H9 (cell line): ENCODE data around the gene CCS. TPM values are rescaled to one million over a fixed set of nuclear protein-coding genes. Genes with fewer than 3 reads are reported as not detected.

Experiments used
- DNase-seq: peaks from one replicate; pipeline ENCODE4 v3.0.0-alpha.2; 2017
- H2AFZ ChIP-seq: one replicate; pipeline ENCODE4 v1.6.1; 2013; ENCODE audit warnings: mild to moderate bottlenecking, low read length, control low read depth, moderate library complexity
- H2AK5ac ChIP-seq: 2 replicates; pipeline ENCODE4 v1.6.1; 2013; ENCODE audit warnings: low read length, control low read depth, mixed read lengths; ENCODE audit not compliant: insufficient read length
- H2BK120ac ChIP-seq: one replicate; pipeline ENCODE4 v1.6.1; 2013; ENCODE audit warnings: low read depth, mild to moderate bottlenecking, low read length, control low read depth, inconsistent platforms; ENCODE audit not compliant: poor library complexity, severe bottlenecking
- H2BK12ac ChIP-seq: 2 replicates; pipeline ENCODE4 v1.6.1; 2013; ENCODE audit warnings: low read length, control low read depth, mixed read lengths, low read depth; ENCODE audit not compliant: insufficient read length
- H2BK15ac ChIP-seq: 2 replicates; pipeline ENCODE4 v1.6.1; 2013; ENCODE audit warnings: low read depth, low read length, control low read depth
- H2BK20ac ChIP-seq: one replicate; pipeline ENCODE4 v1.6.1; 2013; ENCODE audit warnings: low read depth, mild to moderate bottlenecking, low read length, control low read depth, inconsistent platforms; ENCODE audit not compliant: poor library complexity, severe bottlenecking
- H2BK5ac ChIP-seq: 2 replicates; pipeline ENCODE4 v1.6.1; 2013; ENCODE audit warnings: low read length, control low read depth, mixed read lengths; ENCODE audit not compliant: insufficient read length
- H3K14ac ChIP-seq: 2 replicates; pipeline ENCODE4 v1.6.1; 2013; ENCODE audit warnings: low read length, control low read depth; ENCODE audit not compliant: insufficient read depth
- H3K18ac ChIP-seq: 2 replicates; pipeline ENCODE4 v1.6.1; 2013; ENCODE audit warnings: low read depth, mild to moderate bottlenecking, mixed read lengths, low read length, control low read depth; ENCODE audit not compliant: insufficient read length
- H3K23ac ChIP-seq: 2 replicates; pipeline ENCODE4 v1.6.1; 2013; ENCODE audit warnings: low read length, control low read depth, mixed read lengths, low read depth; ENCODE audit not compliant: insufficient read length
- H3K23me2 ChIP-seq: 2 replicates; pipeline ENCODE4 v1.6.1; 2013; ENCODE audit warnings: low read depth, mild to moderate bottlenecking, mixed read lengths, low read length, control low read depth; ENCODE audit not compliant: insufficient read length, poor library complexity, severe bottlenecking
- H3K27ac ChIP-seq: 2 replicates; pipeline ENCODE4 v1.5.1; 2013; ENCODE audit warnings: low read length, control low read depth, mixed read lengths, low read depth; ENCODE audit not compliant: insufficient read length
- H3K27me3 ChIP-seq: 2 replicates; pipeline ENCODE4 v1.6.1; 2013; ENCODE audit warnings: low read length, control low read depth, inconsistent platforms; ENCODE audit not compliant: insufficient read depth
- H3K4ac ChIP-seq: 2 replicates; pipeline ENCODE4 v1.6.1; 2013; ENCODE audit warnings: low read depth, mild to moderate bottlenecking, control low read depth, inconsistent platforms, low read length, moderate library complexity
- H3K4me1 ChIP-seq: 2 replicates; pipeline ENCODE4 v1.6.1; 2013; ENCODE audit warnings: low read length, control low read depth, inconsistent platforms; ENCODE audit not compliant: insufficient read depth
- H3K4me2 ChIP-seq: 2 replicates; pipeline ENCODE4 v1.6.1; 2013; ENCODE audit warnings: low read length, control low read depth, mixed read lengths; ENCODE audit not compliant: insufficient read length, insufficient read depth
- H3K56ac ChIP-seq: 2 replicates; pipeline ENCODE4 v1.6.1; 2013; ENCODE audit warnings: low read depth, mild to moderate bottlenecking, mixed read lengths, low read length, control low read depth; ENCODE audit not compliant: insufficient read length
- H3K79me1 ChIP-seq: 2 replicates; pipeline ENCODE4 v1.6.1; 2013; ENCODE audit warnings: low read depth, mild to moderate bottlenecking, moderate library complexity, low read length, control low read depth, inconsistent platforms; ENCODE audit not compliant: insufficient read depth, poor library complexity, severe bottlenecking
- H3K79me2 ChIP-seq: 2 replicates; pipeline ENCODE4 v1.6.1; 2013; ENCODE audit warnings: low read length, control low read depth, inconsistent platforms; ENCODE audit not compliant: insufficient read depth
- H3K9ac ChIP-seq: 2 replicates; pipeline ENCODE4 v1.6.1; 2013; ENCODE audit warnings: low read length, control low read depth, mixed read lengths; ENCODE audit not compliant: insufficient read length; ENCODE audit errors: extremely low read depth
- H3K9me3 ChIP-seq: one replicate; pipeline ENCODE4 v1.6.1; 2013; ENCODE audit warnings: low read depth, low read length, inconsistent platforms; ENCODE audit not compliant: control insufficient read depth
- H3T11ph ChIP-seq: one replicate; pipeline ENCODE4 v1.6.1; 2013; ENCODE audit warnings: mild to moderate bottlenecking, low read length, control low read depth, inconsistent platforms
- H4K20me1 ChIP-seq: one replicate; pipeline ENCODE4 v1.6.1; 2013; ENCODE audit not compliant: control insufficient read depth, insufficient read length, insufficient read depth
- H4K5ac ChIP-seq: 2 replicates; pipeline ENCODE4 v1.6.1; 2013; ENCODE audit warnings: low read depth, mild to moderate bottlenecking, mixed read lengths, low read length, control low read depth; ENCODE audit not compliant: insufficient read length
- H4K8ac ChIP-seq: replicated peaks from 2 replicates; pipeline ENCODE4 v1.6.1; 2013; ENCODE audit warnings: low read length, control low read depth, mixed read lengths, low read depth; ENCODE audit not compliant: insufficient read length
- H4K91ac ChIP-seq: 2 replicates; pipeline ENCODE4 v1.6.1; 2013; ENCODE audit warnings: low read depth, mild to moderate bottlenecking, moderate library complexity, mixed read lengths, low read length, control low read depth; ENCODE audit not compliant: insufficient read length
- H3K27ac Mint-ChIP-seq, 3 experiments: 2 replicates in 2 of 3; 3 replicates in 1 of 3; pipeline ENCODE4 v1.8.0; 2020 to 2021; ENCODE audit warnings: mixed read lengths in 3 of 3, mild to moderate bottlenecking in 1 of 3, moderate library complexity in 1 of 3
- H3K27me3 Mint-ChIP-seq: 2 replicates; pipeline ENCODE4 v1.8.0; 2021; ENCODE audit warnings: low read depth, mild to moderate bottlenecking, moderate library complexity, mixed read lengths
- H3K36me3 Mint-ChIP-seq, 3 experiments: 2 replicates in 2 of 3; 3 replicates in 1 of 3; pipeline ENCODE4 v1.8.0; 2020 to 2021; ENCODE audit warnings: low read depth in 3 of 3, mixed read lengths in 3 of 3; ENCODE audit not compliant: insufficient read depth in 1 of 3
- H3K4me1 Mint-ChIP-seq, 2 experiments: 2 replicates each; pipeline ENCODE4 v1.8.0; 2020; ENCODE audit warnings: mixed read lengths in 2 of 2
- H3K4me3 Mint-ChIP-seq, 2 experiments: 2 replicates in 1 of 2; 3 replicates in 1 of 2; pipeline ENCODE4 v1.8.0; 2020 to 2021; ENCODE audit warnings: mild to moderate bottlenecking in 2 of 2, mixed read lengths in 2 of 2, moderate library complexity in 1 of 2
- H3K9me3 Mint-ChIP-seq, 2 experiments: 2 replicates in 1 of 2; 3 replicates in 1 of 2; pipeline ENCODE4 v1.8.0; 2020; ENCODE audit warnings: mild to moderate bottlenecking in 2 of 2, mixed read lengths in 2 of 2, moderate library complexity in 1 of 2
- WGBS: extraction: QIAGEN DNeasy Blood & Tissue Kit; methylation state at CpG from one replicate; pipeline ENCODE4 v1.1.7; 2013; ENCODE audit warnings: missing lambda C conversion rate, low lambda C conversion rate, mixed read lengths; ENCODE audit not compliant: insufficient read length; ENCODE audit errors: extremely low coverage; 5-methylcytosine and 5-hydroxymethylcytosine counted together
- total RNA-seq: library from RNA; stranded (reverse); gene quantifications from 2 replicates; pipeline ENCODE4 v1.2.1, GENCODE V29; 2021
- TF ChIP-seq, protein P1 (sequence below): fragments of 200-600 bp; sonication (generic); conservative IDR thresholded peaks from 3 replicates; pipeline ENCODE4 v1.8.0; 2021; ENCODE audit warnings: antibody characterized with exemption, mild to moderate bottlenecking

Gene CCS
- total RNA-seq, 1 experiment from 2014 or later, result 61.1 TPM

DNA sequence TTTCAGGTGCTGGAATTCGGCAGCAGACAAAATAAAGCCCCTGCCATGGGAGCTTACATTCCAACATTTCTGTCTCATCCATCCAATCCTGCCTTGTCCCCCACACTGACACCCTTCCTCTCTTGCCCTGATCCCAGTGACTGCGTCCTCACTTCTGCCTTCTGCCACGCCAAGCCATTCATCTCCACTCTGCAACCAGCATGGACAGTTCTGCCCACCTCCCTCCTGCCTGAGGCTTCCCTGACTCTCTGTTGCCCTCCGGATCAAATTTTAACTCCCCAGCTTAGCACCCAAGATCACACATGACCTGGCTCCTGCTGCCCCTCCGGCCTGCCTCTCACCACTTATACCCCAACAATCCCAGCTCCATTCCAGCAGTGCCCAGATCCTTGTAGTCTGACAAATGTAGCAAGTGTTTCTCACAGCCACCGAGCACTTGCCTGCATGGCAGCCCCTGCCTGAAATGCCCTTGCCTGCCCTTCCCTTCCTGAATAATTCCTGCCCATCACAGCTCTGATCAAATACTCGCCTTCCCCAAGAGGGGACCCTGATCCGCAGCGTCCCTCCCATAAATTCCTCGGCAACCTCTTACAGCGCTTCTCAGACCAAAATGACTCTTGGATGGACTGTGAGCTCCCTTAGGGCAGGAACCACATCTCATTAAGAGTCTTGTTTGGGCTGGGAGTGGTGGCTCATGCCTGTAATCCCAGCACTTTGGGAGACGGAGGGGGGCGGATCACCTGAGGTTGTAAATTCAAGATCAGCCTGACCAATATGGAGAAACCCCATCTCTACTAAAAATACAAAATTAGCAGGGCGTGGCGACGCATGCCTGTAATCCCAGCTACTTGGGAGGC, 44.0 kb upstream of the CCS start:
- H2BK20ac ChIP-seq, result no peak overlapping the region
- no peak overlapping the region for H3T11ph ChIP-seq
- H2AFZ ChIP-seq, result no peak overlapping the region
- TF ChIP-seq, protein P1, sequence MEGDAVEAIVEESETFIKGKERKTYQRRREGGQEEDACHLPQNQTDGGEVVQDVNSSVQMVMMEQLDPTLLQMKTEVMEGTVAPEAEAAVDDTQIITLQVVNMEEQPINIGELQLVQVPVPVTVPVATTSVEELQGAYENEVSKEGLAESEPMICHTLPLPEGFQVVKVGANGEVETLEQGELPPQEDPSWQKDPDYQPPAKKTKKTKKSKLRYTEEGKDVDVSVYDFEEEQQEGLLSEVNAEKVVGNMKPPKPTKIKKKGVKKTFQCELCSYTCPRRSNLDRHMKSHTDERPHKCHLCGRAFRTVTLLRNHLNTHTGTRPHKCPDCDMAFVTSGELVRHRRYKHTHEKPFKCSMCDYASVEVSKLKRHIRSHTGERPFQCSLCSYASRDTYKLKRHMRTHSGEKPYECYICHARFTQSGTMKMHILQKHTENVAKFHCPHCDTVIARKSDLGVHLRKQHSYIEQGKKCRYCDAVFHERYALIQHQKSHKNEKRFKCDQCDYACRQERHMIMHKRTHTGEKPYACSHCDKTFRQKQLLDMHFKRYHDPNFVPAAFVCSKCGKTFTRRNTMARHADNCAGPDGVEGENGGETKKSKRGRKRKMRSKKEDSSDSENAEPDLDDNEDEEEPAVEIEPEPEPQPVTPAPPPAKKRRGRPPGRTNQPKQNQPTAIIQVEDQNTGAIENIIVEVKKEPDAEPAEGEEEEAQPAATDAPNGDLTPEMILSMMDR, result no peak
- H3K18ac ChIP-seq, result no peak overlapping the region
- no peak overlapping the region for H2AK5ac ChIP-seq
- H2BK12ac ChIP-seq, result no peak overlapping the region
- H3K79me2 ChIP-seq, result no peaks in the 10 kb centered on the region
- no peak overlapping the region for H3K9ac ChIP-seq
- H3K79me1 ChIP-seq, result no peaks in the 10 kb centered on the region
- H3K9me3 ChIP-seq, result no peaks in the 10 kb centered on the region
- no peaks in the 10 kb centered on the region for H3K4me1 ChIP-seq
- no CpG with 5 or more reads among the region's 16 CpGs for WGBS
- H2BK15ac ChIP-seq, result no peak overlapping the region
- H3K9me3 Mint-ChIP-seq, result no peaks in the 10 kb centered on the region; a peak in 1 of 5 replicates
- no peaks in the 10 kb centered on the region for H3K27me3 ChIP-seq
- no peak overlapping the region for H3K56ac ChIP-seq
- no peak overlapping the region for H2BK120ac ChIP-seq
- H3K36me3 Mint-ChIP-seq, result peaks cover 2 to 30% (median 21%) of the 10 kb centered on the region in 3 experiments; a peak in 6 of 7 replicates
- no peak overlapping the region for H3K23ac ChIP-seq
- no peaks in the 10 kb centered on the region; the same call in 1 of the 2 replicates for H3K27me3 Mint-ChIP-seq
- H3K4me2 ChIP-seq, result no peak overlapping the region
- peak overlapping the region in 2 of 3 experiments; percentile 54 to 77; a peak in 3 of 7 replicates for H3K27ac Mint-ChIP-seq
- H2BK5ac ChIP-seq, result no peak overlapping the region
- no peak overlapping the region for H4K8ac ChIP-seq
- H3K4me3 Mint-ChIP-seq, result peak overlapping the region; percentile 4 to 47
- H3K23me2 ChIP-seq, result no peaks in the 10 kb centered on the region
- DNase-seq, result no peak
- H3K14ac ChIP-seq, result no peak overlapping the region
- H4K5ac ChIP-seq, result no peak overlapping the region
- H4K91ac ChIP-seq, result no peak overlapping the region
- H3K4me1 Mint-ChIP-seq, result peaks cover 29 to 30% of the 10 kb centered on the region in 2 experiments
- no peak overlapping the region for H3K4ac ChIP-seq
- H4K20me1 ChIP-seq, result no peaks in the 10 kb centered on the region
- no peak overlapping the region for H3K27ac ChIP-seq
